Tibial artery (tissue), 4 donors: ENCODE measurements around the gene RXRG.
"Not testable (repeated sequence)": the region's sequence is repeated elsewhere in the genome, so short reads cannot be mapped to it uniquely, and the experiment has no call there.

ENCODE experiments used
- DNase-seq, 2 donors: peaks; one replicate each; pipeline ENCODE4 v3.0.0-alpha.2; 2019
- H3K27ac ChIP-seq, 2 donors: fragments of 200-600 bp; sonication (generic) in 1 of 2; 1 replicate in 1 of 2; 2 replicates in 1 of 2; pipeline ENCODE4 v1.5.1; 2018 to 2019; ENCODE audit warnings: mild to moderate bottlenecking in 1 of 2
- H3K27me3 ChIP-seq, 2 donors: fragments of 200-600 bp; sonication (generic) in 1 of 2; one replicate each; pipeline versions ENCODE4 v1.5.1 to v1.6.0; 2016 to 2019
- H3K36me3 ChIP-seq, 3 donors: fragments of 200-600 bp; sonication (generic) in 2 of 3; one replicate each; pipeline ENCODE4 v1.5.1; 2016 to 2019; ENCODE audit warnings: mild to moderate bottlenecking in 2 of 3
- H3K4me1 ChIP-seq, 4 donors: fragments of 200-600 bp; sonication (generic) in 2 of 4; 1 replicate in 3 of 4; 2 replicates in 1 of 4; pipeline ENCODE4 v1.5.1; 2016 to 2019
- H3K4me3 ChIP-seq, 2 donors: fragments of 200-600 bp; sonication (generic) in 1 of 2; 1 replicate in 1 of 2; 2 replicates in 1 of 2; pipeline ENCODE4 v1.5.1; 2018 to 2019; ENCODE audit warnings: mild to moderate bottlenecking in 2 of 2
- H3K9me3 ChIP-seq, 3 donors: fragments of 200-600 bp; sonication (generic) in 1 of 3; one replicate each; pipeline ENCODE4 v1.5.1; 2016 to 2019
- CTCF ChIP-seq, 2 experiments: fragments of 200-600 bp in 1 of 2; fragments of 450-650 bp in 1 of 2; IDR thresholded peaks; one replicate each; pipeline ENCODE4 v1.5.1; 2017 to 2019; ENCODE audit warnings: antibody characterized with exemption in 2 of 2, mild to moderate bottlenecking in 1 of 2, moderate library complexity in 1 of 2
- intact Hi-C: fragments of 100-400 bp; cut with DNase I; formaldehyde crosslinking; loops from one replicate; pipeline ENCODE4 v1.15.0; 2023; ENCODE audit warnings: low total_unique reads

The RXRG gene

DNA sequence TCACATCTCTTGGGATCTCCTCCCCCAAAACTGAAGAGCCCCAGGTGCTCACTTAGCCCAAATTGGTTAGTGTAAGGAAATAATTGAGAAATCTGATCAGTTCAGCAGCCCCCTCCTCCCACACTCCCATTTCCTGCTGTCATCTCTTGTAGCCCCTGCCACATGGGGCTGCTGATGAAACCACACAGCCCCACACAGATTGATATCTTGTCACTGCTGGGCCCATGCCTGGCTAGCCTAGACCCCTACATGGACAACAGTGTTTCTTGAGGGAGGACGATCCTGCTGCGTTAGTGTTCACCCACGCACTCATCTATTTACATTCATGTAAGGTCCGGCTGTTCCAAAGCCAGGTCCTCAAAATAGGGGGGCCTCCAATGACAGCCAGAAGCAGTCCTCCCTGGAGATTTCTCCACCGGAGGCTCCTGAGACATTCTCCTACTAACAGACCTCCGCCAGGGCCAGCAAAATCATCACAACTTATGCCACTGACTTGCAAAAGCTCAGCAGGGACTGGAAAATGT, 23.9 kb upstream of the RXRG start:
- no peaks in the 10 kb centered on the region for H3K36me3 ChIP-seq
- H3K27me3 ChIP-seq = peaks cover 0 to 3% of the 10 kb centered on the region in 2 donors
- H3K9me3 ChIP-seq = no peaks in the 10 kb centered on the region
- intact Hi-C loops = no loop called here
- no peaks in the 10 kb centered on the region for H3K4me1 ChIP-seq
- DNase-seq = no peak
- no peak overlapping the region for H3K27ac ChIP-seq
- no peak for TF ChIP-seq CTCF (IDR thresholded peaks at IDR 0.05)
- no peak overlapping the region for H3K4me3 ChIP-seq

DNA sequence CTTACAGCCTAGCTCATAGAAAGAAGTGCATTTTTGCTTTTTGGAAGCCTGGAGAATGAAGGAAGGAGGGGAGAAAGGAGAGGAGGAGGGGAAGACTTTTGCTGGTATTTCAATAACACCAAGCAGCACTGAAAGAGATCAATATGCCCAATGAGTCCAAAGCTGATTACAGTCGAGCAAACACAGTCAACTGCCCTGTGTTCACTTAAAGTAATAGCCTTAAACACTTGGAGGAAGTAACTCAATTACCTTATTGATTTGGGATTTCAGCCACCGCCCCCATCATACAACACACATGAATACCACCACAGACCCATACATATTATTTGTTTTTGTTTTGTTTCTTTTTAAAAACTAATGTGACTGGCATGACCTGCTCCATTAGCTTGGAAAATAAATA, 23.3 kb upstream of the RXRG start:
- no peak for DNase-seq
- Histone ChIP-seq H3K4me3 (no peak overlapping the region), H3K27ac (no peak overlapping the region), H3K36me3 (no peaks in the 10 kb centered on the region), H3K4me1 (no peaks in the 10 kb centered on the region), H3K9me3 (no peaks in the 10 kb centered on the region), H3K27me3 (peaks cover 0 to 3% of the 10 kb centered on the region in 2 donors)
- intact Hi-C loops = no loop called here
- no peak for TF ChIP-seq CTCF (IDR thresholded peaks at IDR 0.05)

DNA sequence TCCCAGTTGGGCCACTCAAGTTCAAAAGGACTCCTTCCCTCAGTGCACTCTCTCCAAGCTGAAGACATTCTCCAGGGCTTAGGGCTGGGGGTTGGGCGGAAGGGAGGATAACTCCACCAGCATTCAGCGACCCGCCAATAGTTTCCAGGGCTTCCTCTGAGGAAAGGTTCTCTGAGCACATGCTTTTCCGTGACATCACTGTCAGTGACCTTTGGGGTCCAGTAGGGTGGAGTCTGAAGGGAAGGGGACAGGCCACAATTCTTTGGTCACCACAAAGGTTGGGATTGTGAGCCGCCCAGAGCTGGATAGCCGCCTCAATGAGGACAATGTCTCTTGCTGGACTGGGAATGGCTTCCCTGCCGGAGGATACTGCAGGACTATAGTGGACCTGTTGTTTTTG, 22.8 kb upstream of the RXRG start:
- Histone ChIP-seq H3K4me3 (no peak overlapping the region), H3K27ac (no peak overlapping the region), H3K27me3 (peaks cover 0 to 3% of the 10 kb centered on the region in 2 donors), H3K36me3 (no peaks in the 10 kb centered on the region), H3K9me3 (no peaks in the 10 kb centered on the region), H3K4me1 (no peaks in the 10 kb centered on the region)
- no peak for DNase-seq
- no peak for TF ChIP-seq CTCF (IDR thresholded peaks at IDR 0.05)
- intact Hi-C loops = no loop called here

DNA sequence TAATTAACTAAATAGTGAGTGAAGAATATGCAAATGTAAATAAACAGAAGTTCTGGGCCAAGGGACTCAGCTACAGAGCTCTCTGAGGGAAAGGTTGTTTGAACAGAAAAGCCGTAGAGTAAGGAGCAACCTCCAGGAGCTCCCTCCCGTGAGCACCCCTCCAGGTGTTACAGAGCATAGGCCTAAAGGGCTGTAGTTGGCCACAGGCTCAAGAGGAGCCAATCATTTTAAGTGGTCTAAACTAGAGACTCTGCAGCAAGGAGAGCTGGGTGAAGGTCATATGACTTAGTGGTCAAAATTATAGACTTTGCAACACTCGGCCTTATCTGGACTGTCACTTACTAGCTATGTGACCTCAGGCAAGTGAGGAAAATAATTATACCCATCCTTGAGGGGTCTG, 19.1 kb upstream of the RXRG start:
- intact Hi-C loops = no loop called here
- Histone ChIP-seq H3K4me1 (no peaks in the 10 kb centered on the region), H3K36me3 (no peaks in the 10 kb centered on the region), H3K27me3 (peaks cover 0 to 3% of the 10 kb centered on the region in 2 donors), H3K4me3 (no peak overlapping the region), H3K27ac (no peak overlapping the region), H3K9me3 (no peaks in the 10 kb centered on the region)
- no peak for TF ChIP-seq CTCF (IDR thresholded peaks at IDR 0.05)
- DNase-seq = no peak

DNA sequence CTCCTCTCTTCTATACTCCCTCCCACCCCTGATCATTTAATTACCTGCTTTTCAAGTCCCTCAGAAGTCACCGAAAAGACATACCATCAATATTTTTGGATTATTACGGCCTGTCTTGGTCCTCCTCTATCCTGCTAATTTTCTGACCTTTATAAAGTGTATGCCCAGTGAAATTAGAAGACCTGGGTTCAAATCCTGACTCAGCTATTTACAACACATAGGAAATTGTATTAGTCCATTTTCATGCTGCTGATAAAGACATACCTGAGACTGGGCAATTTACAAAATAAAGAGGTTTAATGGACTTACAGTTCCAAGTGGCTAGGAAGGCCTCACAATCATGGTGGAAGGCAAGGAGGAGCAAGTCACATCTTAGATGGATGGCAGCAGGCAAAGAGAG, 14.8 kb upstream of the RXRG start:
- intact Hi-C loops, H3K4me1 ChIP-seq, H3K36me3 ChIP-seq, H3K27me3 ChIP-seq, H3K27ac ChIP-seq, DNase-seq, H3K9me3 ChIP-seq, H3K4me3 ChIP-seq: not testable (repeated sequence)

DNA sequence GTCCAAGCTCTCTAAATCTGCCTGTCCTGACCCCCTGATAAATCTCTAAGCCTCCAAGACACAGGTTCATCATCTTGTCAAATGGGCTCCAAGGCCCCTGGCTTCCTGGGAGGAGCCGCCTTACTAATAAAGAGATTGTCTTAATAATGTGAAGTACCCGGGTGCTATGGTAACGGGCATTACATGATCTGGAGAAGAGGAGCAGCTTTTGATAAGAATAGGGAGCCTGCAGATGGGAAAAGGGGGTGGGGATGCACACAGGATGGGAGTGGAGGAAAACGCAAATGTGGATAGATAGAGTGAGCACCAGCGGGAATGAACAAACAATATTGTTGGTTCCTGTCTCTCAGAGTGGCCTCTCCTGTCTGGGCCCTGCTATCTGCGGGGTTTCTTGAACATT, 11.9 kb upstream of the RXRG start:
- Histone ChIP-seq H3K27me3 (no peaks in the 10 kb centered on the region), H3K9me3 (no peaks in the 10 kb centered on the region), H3K27ac (no peak overlapping the region), H3K4me3 (no peak overlapping the region), H3K4me1 (no peaks in the 10 kb centered on the region), H3K36me3 (no peaks in the 10 kb centered on the region)
- intact Hi-C loops = no loop called here
- TF ChIP-seq CTCF (IDR thresholded peaks at IDR 0.05) = no peak
- no peak for DNase-seq
